Astrocyte of the spinal cord (primary cell): Measurements from ENCODE around the gene ADAT3.

Source experiments
- DNase-seq: peaks from one replicate; pipeline ENCODE4 v3.0.0; 2011; ENCODE audit warnings: low read depth, low spot score
- H3K4me3 ChIP-seq: 2 replicates; pipeline ENCODE4 v1.5.1; 2011; ENCODE audit warnings: low read depth, mild to moderate bottlenecking, low read length, moderate library complexity
- CTCF ChIP-seq: IDR thresholded peaks from 2 replicates; pipeline ENCODE4 v1.5.1; 2012; ENCODE audit warnings: low read depth, mild to moderate bottlenecking, low read length, inconsistent platforms
- in situ Hi-C: cut with HindIII; loops from 2 replicates; pipeline ENCODE4 v1.10.0; 2017; ENCODE audit warnings: low sequenced_read_pairs

The ADAT3 gene

GRCh38 chr19:1859331-1859781 lies 45.8 kb upstream of the ADAT3 start:
- in situ Hi-C loops, result no loop called here
- DNase-seq, result no peak
- no peak for TF ChIP-seq CTCF
- no peak overlapping the region for H3K4me3 ChIP-seq

- DNase-seq, result peak; percentile 74
- in situ Hi-C loops, result no loop called here
- TF ChIP-seq CTCF, result no peak
- H3K4me3 ChIP-seq, result peak overlapping the region; percentile 86
These were observed 45.0 kb upstream of the ADAT3 start for GRCh38 chr19:1860042-1860775.

- in situ Hi-C loops, result no loop called here
- TF ChIP-seq CTCF, result no peak
- DNase-seq, result no peak
- peak overlapping the region; percentile 86 for H3K4me3 ChIP-seq
These were observed 44.2 kb upstream of the ADAT3 start for GRCh38 chr19:1860821-1861598.

GRCh38 chr19:1861599-1862031 lies 43.6 kb upstream of the ADAT3 start:
- DNase-seq, result no peak
- TF ChIP-seq CTCF, result no peak
- in situ Hi-C loops, result no loop called here
- peak overlapping the region; percentile 86 for H3K4me3 ChIP-seq

GRCh38 chr19:1862068-1862423 lies 43.2 kb upstream of the ADAT3 start:
- H3K4me3 ChIP-seq, result peak overlapping the region; percentile 86
- TF ChIP-seq CTCF, result no peak
- in situ Hi-C loops, result no loop called here
- no peak for DNase-seq

- peak overlapping the region; percentile 86 for H3K4me3 ChIP-seq
- TF ChIP-seq CTCF, result no peak
- no peak for DNase-seq
- in situ Hi-C loops, result no loop called here
These were observed 42.5 kb upstream of the ADAT3 start for GRCh38 chr19:1862424-1863327.
